Measurements from ENCODE around the gene DCLK3. TPM values are rescaled to one million over a fixed set of nuclear protein-coding genes. Genes with fewer than 3 reads are reported as not detected.

Gene DCLK3
- total RNA-seq, 1 donor = not detected

DNA sequence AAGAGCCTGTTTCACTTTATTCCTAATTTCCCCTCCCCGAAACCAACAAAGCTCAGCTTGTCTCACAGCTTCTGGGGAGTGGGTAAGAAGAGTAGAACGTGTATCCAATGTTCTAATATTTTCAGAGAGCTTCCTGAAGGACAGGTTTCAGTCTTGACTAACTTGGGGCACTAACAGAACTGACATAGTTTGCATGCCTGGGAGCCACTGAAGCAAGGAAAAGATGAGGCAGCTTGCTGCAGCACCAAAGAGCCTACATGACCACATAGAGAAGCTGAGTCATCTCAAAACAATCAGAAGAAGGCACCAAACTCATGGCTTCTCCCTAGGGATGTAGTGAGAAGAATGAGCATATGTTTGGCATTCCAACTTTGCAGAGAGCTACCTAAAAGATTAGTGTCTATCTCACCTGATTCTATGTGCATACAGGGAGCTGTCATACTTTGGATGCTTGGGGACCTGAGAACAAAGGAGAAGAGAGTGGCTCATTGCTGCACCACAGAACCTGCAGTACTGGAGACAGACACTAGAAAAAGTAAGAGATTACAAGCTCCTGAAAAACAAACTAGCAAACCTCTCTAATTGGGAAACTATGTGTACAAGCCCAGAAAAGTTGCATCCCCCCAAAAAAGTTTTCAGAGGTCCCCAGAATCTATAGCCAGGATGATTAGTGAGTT, 86.9 kb downstream of the DCLK3 start:
- TF ChIP-seq, protein P1, sequence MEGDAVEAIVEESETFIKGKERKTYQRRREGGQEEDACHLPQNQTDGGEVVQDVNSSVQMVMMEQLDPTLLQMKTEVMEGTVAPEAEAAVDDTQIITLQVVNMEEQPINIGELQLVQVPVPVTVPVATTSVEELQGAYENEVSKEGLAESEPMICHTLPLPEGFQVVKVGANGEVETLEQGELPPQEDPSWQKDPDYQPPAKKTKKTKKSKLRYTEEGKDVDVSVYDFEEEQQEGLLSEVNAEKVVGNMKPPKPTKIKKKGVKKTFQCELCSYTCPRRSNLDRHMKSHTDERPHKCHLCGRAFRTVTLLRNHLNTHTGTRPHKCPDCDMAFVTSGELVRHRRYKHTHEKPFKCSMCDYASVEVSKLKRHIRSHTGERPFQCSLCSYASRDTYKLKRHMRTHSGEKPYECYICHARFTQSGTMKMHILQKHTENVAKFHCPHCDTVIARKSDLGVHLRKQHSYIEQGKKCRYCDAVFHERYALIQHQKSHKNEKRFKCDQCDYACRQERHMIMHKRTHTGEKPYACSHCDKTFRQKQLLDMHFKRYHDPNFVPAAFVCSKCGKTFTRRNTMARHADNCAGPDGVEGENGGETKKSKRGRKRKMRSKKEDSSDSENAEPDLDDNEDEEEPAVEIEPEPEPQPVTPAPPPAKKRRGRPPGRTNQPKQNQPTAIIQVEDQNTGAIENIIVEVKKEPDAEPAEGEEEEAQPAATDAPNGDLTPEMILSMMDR (IDR thresholded peaks at IDR 0.05; ENCODE audit: insufficient read depth, low read depth, low read length) = peak; percentile 20
- H3K4me3 ChIP-seq (ENCODE audit: low read depth, low read length) = no peak overlapping the region

DNA sequence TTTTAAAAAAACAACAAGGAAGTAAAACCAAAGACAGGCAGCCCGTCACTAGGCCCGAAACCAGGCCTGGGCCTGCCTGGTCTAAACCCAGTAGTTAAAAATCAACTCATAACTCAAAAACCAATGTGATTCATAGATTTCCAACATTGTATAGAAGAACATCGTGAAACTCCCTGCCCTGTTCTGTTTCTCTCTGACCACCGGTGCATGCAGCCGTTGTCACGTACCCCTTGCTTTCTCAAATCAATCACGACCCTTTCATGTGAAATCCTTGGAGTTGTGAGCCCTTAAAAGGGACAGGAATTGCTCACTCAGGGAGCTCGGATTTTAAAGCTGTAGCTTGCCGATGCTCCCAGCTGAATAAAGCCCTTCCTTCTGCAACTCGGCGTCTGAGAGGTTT, 89.5 kb downstream of the DCLK3 start:
- no peak for DNase-seq (ENCODE audit: low read depth)
- no peak overlapping the region for H3K4me3 ChIP-seq (ENCODE audit: low read depth, low read length)
- TF ChIP-seq, protein P1 (IDR thresholded peaks at IDR 0.05; ENCODE audit: insufficient read depth, low read depth, low read length) = no peak

More for the DNA sequence above, 86.9 kb downstream of the DCLK3 start:
- DNase-seq (ENCODE audit: low read depth) = peak; percentile 48

DNA sequence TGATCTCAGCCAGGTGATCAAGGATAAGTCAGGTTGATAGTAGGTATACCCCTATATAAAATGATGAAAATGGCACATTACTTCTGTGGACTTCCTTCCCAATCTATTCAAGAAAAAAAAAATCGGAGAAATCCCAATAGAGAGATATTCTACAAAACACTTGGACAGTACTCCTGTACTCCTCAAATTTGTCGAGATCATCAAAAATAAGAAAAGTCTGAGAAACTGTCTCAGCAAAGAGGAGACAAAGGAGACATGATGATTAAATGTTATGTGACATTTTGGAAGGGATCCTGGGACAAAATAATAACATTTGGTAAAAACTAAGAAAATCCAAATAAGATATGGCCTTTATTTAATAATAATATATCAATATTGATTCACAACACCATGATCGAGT, 94.6 kb downstream of the DCLK3 start:
- DNase-seq (ENCODE audit: low read depth) = no peak
- TF ChIP-seq, protein P1 (IDR thresholded peaks at IDR 0.05; ENCODE audit: insufficient read depth, low read depth, low read length) = no peak

DNA sequence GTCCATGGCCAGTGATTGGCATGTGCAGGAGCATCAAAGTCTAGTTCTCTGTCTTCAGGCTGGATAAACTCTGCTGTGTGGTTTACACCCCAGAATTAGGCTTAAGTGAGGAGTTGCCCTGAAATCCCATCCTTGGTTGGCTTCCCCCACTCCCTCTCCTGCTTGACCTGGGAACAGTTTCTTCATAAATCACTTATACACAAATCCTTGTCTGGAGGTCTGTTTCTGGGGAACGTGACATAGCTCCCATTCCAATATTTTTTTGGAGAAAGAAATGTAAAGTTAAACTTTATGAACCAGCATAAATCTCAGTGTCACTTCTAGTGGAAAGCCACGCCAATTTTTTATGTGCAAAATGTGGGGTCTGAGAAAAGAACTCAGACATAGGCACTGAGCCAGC, 98.2 kb downstream of the DCLK3 start:
- TF ChIP-seq, protein P1 (IDR thresholded peaks at IDR 0.05; ENCODE audit: insufficient read depth, low read depth, low read length) = no peak
- no peak overlapping the region for H3K4me3 ChIP-seq (ENCODE audit: low read depth, low read length)
- no peak for DNase-seq (ENCODE audit: low read depth)

More for the DNA sequence above, 94.6 kb downstream of the DCLK3 start:
- no peak overlapping the region for H3K4me3 ChIP-seq (ENCODE audit: low read depth, low read length)

DNA sequence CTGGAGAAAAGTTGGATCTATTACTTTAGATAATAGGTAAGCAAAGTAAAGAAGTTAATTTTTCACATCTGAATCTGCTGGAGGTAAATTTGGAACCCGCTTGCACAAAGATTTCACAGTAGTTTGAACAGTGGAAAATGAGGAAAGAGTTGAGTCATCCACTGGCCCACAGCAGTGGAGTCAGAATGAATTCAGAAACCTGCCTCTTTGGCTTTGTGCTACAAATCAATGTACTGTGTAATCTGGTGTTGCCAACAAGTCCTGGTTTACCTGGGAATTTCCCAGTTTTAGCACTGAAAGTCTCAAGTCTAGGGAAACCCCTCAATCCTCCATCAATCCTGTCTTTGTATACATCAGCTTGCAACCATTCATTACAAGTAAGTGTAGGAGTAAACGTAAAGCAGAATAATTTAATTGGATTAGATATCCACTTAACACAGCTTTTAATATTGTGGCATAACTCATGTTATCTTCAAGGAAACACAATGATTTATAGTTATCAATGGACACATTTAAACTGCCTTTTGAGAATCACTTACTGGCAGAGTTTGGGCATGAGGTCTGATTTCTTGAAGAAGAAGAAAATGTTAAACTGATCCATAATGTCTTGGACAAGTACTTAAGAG, 100.6 kb downstream of the DCLK3 start:
- no peak for DNase-seq (ENCODE audit: low read depth)
- no peak overlapping the region for H3K4me3 ChIP-seq (ENCODE audit: low read depth, low read length)
- TF ChIP-seq, protein P1 (IDR thresholded peaks at IDR 0.05; ENCODE audit: insufficient read depth, low read depth, low read length) = no peak

DNA sequence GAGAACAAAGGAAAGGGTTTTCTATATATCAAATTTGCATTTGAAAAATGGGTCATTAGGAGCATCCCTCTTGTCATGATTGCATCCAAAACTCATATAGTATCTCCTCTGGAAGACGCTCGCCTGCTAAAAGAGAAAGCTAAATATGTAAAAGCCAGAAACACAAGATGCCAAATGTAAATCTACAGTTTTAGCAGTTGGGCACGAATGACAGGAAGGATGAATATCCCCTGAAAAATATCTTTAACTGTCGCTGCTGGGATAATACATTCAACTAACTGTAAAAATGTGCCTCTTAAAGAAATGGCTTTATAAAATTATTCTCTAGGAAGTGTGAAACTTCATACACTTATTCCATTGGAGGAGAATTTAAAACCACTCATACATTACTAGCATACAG, 101.7 kb downstream of the DCLK3 start:
- TF ChIP-seq, protein P1 (IDR thresholded peaks at IDR 0.05; ENCODE audit: insufficient read depth, low read depth, low read length) = no peak
- no peak for DNase-seq (ENCODE audit: low read depth)
- no peak overlapping the region for H3K4me3 ChIP-seq (ENCODE audit: low read depth, low read length)

Other genes starting within 250 kb of the DCLK3 start
- gene TRANK1, start 180.5 kb upstream of the DCLK3 start, total RNA-seq = 11.6 and 13.4 TPM in 2 replicates
- gene EPM2AIP1, start 228.6 kb upstream of the DCLK3 start, total RNA-seq = 22.5 and 24.2 TPM in 2 replicates
- gene MLH1, start 229.0 kb upstream of the DCLK3 start, total RNA-seq = 56.7 and 63.5 TPM in 2 replicates

Data from fibroblast of villous mesenchyme (primary cell).